Panc1 (cell line): ENCODE measurements around the gene DUSP11.

Experiments used
- CTCF ChIP-seq: fragments of 450-650 bp; IDR thresholded peaks from 2 replicates; pipeline ENCODE4 v1.5.1; 2017; ENCODE audit warnings: mild to moderate bottlenecking
- POLR2AphosphoS5 ChIP-seq: IDR thresholded peaks from 2 replicates; pipeline ENCODE4 v1.6.1; 2012; ENCODE audit warnings: mild to moderate bottlenecking, low read depth, low read length, moderate library complexity
- REST ChIP-seq, 2 experiments: IDR thresholded peaks; 2 replicates each; pipeline ENCODE4 v1.6.1; 2011 to 2012; ENCODE audit warnings: low read depth in 2 of 2, control low read depth in 1 of 2, low read length in 1 of 2, mild to moderate bottlenecking in 1 of 2, moderate library complexity in 1 of 2; ENCODE audit not compliant: insufficient read depth in 1 of 2
- SIN3A ChIP-seq: IDR thresholded peaks from 2 replicates; pipeline ENCODE4 v1.6.1; 2012; ENCODE audit warnings: low read depth, mild to moderate bottlenecking, low read length, moderate library complexity, borderline replicate concordance; ENCODE audit not compliant: insufficient read depth
- TCF7L2 ChIP-seq: IDR thresholded peaks from 2 replicates; pipeline ENCODE4 v1.6.1; 2011; ENCODE audit warnings: mild to moderate bottlenecking, low read depth, low read length, inconsistent platforms

GRCh38 chr2:73762571-73762970, 17.3 kb downstream of the DUSP11 start:
- TF ChIP-seq CTCF (no peak), TCF7L2 (no peak), REST (IDR thresholded peaks at IDR 0.05; ENCODE audit: insufficient read depth in 1 of 2, low read depth in 2 of 2, low read length in 1 of 2) (no peak), SIN3A (no peak), POLR2AphosphoS5 (no peak)
